Aorta (tissue), 5 donors: ENCODE data around the gene MAPRE2. TPM values are rescaled to one million over a fixed set of nuclear protein-coding genes. Genes with fewer than 3 reads are reported as not detected.
"Not testable (repeated sequence)": the region's sequence is repeated elsewhere in the genome, so short reads cannot be mapped to it uniquely, and the experiment has no call there.

Experiments used
- ATAC-seq: fragments of 200-7000 bp; cut with Tn5 transposase; one replicate; pipeline ENCODE4 v1.9.1; 2022; ENCODE audit warnings: moderate library complexity; ENCODE audit not compliant: low FRiP score
- DNase-seq, 2 donors: peaks; one replicate each; pipeline ENCODE4 v3.0.0-alpha.2; 2020
- H3K27ac ChIP-seq, 2 donors: one replicate each; pipeline ENCODE4 v1.5.1; 2013; ENCODE audit warnings: low read length in 2 of 2, mild to moderate bottlenecking in 2 of 2, moderate library complexity in 2 of 2, control low read depth in 1 of 2, inconsistent platforms in 1 of 2, low read depth in 1 of 2
- H3K27me3 ChIP-seq, 2 donors: one replicate each; pipeline ENCODE4 v1.6.1; 2013; ENCODE audit warnings: control low read depth in 1 of 2, low read length in 1 of 2, mild to moderate bottlenecking in 1 of 2, moderate library complexity in 1 of 2; ENCODE audit not compliant: insufficient read depth in 2 of 2, control insufficient read depth in 1 of 2
- H3K36me3 ChIP-seq, 2 donors: one replicate each; pipeline ENCODE4 v1.6.1; 2013; ENCODE audit warnings: control low read depth in 1 of 2, low read length in 1 of 2, mild to moderate bottlenecking in 1 of 2; ENCODE audit not compliant: insufficient read depth in 2 of 2, control insufficient read depth in 1 of 2
- H3K4me1 ChIP-seq, 2 donors: one replicate each; pipeline ENCODE4 v1.6.1; 2013; ENCODE audit warnings: low read length in 2 of 2, control low read depth in 1 of 2, mild to moderate bottlenecking in 1 of 2, moderate library complexity in 1 of 2; ENCODE audit not compliant: insufficient read depth in 2 of 2, control insufficient read depth in 1 of 2
- H3K4me3 ChIP-seq, 2 donors: one replicate each; pipeline ENCODE4 v1.5.1; 2013; ENCODE audit warnings: low read length in 2 of 2, control low read depth in 1 of 2, mild to moderate bottlenecking in 1 of 2
- H3K9me3 ChIP-seq: one replicate; pipeline ENCODE4 v1.6.1; 2013; ENCODE audit warnings: mild to moderate bottlenecking, low read length; ENCODE audit not compliant: control insufficient read depth
- WGBS, 2 donors: extraction: QIAGEN DNeasy Blood & Tissue Kit; methylation state at CpG; one replicate each; pipeline ENCODE4 v1.1.7; 2013; 5-methylcytosine and 5-hydroxymethylcytosine counted together
- intact Hi-C, 2 donors: fragments of 100-400 bp; cut with DNase I; formaldehyde crosslinking; loops; one replicate each; pipeline versions ENCODE4 v1.14.2 to v1.15.0; 2022
- polyA plus RNA-seq, 2 donors: library from polyadenylated mRNA; stranded (reverse); fragments of 200-250 nt; gene quantifications; one replicate each; pipeline ENCODE4 v1.2.3, GENCODE V29; 2013
- total RNA-seq, 2 donors: library from RNA; stranded (reverse); fragmentation: NEBNext Ultra II Directional; extraction: Animal tissue kit (Norgen Biotek cat#: 25700); gene quantifications; one replicate each; pipeline ENCODE4 v1.2.1, GENCODE V29; 2021
- donor health status: healthy with polysubstance abuse.
- donor health status: Bipolar disorder and iron deficiency.
- donor health status: DM: no; HTN: no; CAD: no.
- donor health status: DM: no; HTN: no; CAD: no.
- donor health status: DM: yes; HTN: yes; CAD: no.

Gene MAPRE2
- total and polyA plus RNA-seq, 4 donors = 22.5 to 71.9 (median 44.6) TPM

DNA sequence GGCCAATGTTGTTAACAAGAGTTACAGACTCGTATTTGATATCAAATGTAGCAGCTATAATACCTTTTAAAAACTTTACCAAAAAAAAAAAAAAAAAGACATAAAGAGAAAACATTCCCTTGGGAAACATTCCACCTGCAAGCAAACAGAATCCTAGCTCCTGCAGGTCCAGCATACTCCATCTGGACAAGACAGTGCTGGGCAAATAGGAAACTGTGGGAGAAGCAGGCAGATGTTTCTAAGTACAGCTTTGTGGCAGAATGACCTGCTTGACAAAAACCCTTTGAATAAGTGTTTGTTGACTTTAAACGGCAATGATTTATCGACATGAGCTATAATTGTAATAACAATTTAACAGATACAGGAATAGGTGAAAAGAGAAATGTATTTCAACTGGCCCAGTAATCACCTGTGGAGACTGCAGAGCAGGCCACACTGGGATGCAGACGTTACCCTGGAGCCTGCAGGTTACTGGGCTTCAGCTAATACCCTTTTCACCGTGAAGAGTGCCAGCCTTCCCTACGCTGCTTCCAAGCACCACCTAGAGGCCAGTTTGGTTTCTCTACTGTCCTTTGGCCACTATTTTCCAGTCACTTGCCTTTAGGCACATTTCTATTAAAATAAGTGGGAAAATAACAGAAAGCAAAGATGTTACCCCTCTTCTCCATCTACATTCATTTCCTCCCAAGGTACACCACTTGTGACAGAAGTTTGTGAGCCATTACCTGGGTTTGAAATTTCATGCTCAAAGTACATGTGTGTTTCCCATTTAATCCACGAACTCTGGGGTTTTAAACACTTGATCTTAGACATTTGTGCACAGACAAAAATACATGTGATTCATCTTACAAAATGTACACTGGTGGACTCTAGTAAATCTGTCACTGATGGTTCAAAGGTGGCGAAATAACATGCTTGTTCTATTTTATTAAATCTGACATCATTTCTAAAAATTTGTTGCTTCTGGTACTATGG, 102.7 kb downstream of the MAPRE2 start:
- ATAC-seq = peak; percentile 89
- H3K36me3 ChIP-seq = peaks cover 3% of the 10 kb centered on the region in 2 donors
- H3K27me3 ChIP-seq = no peaks in the 10 kb centered on the region
- peaks cover 2% of the 10 kb centered on the region in 2 donors for H3K4me1 ChIP-seq
- WGBS, 2 donors = 30 to 35% methylated on average over 8 of the region's 8 CpGs
- H3K4me3 ChIP-seq = no peak overlapping the region
- no peaks in the 10 kb centered on the region for H3K9me3 ChIP-seq
- intact Hi-C loops = loop anchor here (1.0 to 10.0 kb wide), 3 partner anchors 137 to 279 kb away; no protein-coding TSS in a partner anchor
- H3K27ac ChIP-seq = no peak overlapping the region
- peak in 1 of 2 donors; percentile 62 for DNase-seq

DNA sequence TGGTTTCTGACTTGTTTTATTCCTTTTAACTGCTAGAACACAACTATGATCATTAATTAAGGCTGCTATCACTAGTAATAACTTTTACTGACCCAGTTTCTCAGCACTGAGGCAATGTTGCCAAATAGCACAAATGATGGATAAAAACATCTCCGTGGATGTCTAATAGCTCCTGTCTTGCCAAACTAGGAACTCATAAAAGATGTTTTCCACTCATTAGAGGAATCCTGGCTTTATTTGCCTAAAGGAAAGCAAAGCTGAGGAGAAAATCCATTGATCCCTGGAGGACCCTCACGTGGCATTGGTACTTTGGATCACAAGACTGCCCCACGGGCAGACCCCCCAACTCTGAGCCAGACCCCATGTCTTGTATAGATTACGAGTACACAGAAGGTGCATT, 103.5 kb downstream of the MAPRE2 start:
- intact Hi-C loops = loop anchor here (1.0 to 10.0 kb wide), 3 partner anchors 138 to 280 kb away; no protein-coding TSS in a partner anchor
- WGBS, 2 donors = 60 to 66% methylated on average over 4 of the region's 4 CpGs
- H3K9me3 ChIP-seq = no peaks in the 10 kb centered on the region
- ATAC-seq (no peak), DNase-seq (no peak)
- H3K36me3 ChIP-seq = peaks cover under 1 to 3% of the 10 kb centered on the region in 2 donors
- H3K4me3 ChIP-seq = no peak overlapping the region
- no peaks in the 10 kb centered on the region for H3K27me3 ChIP-seq
- peaks cover 2% of the 10 kb centered on the region in 2 donors for H3K4me1 ChIP-seq
- H3K27ac ChIP-seq = no peak overlapping the region

DNA sequence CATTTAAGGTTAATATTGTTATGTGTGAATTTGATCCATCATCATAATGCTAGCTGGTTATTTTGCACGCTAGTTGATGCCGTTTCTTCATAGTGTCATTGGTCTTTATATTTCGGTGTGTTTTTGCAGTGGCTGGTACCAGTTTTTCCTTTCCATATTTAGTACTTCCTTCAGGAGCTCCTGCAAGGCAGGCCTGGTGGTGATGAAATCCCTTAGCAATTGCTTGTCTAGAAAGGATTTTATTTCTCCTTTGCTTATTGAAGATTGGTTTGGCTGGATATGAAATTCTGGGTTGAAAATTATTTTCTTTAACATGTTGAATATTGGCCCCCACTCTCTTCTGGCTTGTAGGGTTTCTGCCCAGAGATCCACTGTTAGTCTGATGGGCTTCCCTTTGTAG, 109.0 kb downstream of the MAPRE2 start:
- H3K27me3 ChIP-seq, H3K4me1 ChIP-seq, H3K4me3 ChIP-seq, H3K36me3 ChIP-seq, ATAC-seq, H3K9me3 ChIP-seq, intact Hi-C loops, H3K27ac ChIP-seq, DNase-seq: not testable (repeated sequence)
- WGBS, 2 donors = 93 to 95% methylated on average over 3 of the region's 3 CpGs

DNA sequence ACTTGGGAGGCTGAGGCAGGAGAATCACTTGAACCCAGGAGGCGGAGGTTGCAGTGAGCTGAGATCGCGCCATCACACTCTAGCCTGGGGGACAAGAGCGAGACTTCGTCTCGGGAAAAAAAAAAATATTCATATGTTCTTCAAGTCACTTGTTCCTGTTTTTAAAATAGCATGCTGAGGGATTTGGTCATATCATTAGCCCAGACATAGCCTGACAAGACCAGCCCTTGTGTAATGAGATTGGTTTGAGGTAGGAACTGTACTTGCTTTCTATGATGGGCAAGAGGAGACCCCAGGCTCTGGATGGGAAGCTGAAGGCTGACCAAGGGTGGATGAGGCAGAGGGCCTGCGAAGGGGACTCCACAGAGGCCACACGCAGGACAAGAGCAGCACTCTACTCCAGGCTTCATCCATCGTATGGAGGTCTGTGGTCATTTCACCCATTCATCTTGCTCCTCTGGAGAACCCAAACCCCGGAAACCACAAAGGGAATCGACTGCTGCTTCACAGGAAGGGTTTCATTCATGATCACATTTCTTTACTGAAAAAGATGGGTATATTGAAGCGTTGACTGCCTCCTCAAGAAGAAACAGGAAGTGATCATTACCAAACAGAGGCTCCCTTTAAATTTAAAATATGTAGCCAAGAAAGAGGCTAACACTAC, 112.5 kb downstream of the MAPRE2 start:
- 91% methylated on average over 12 of the region's 12 CpGs for WGBS, 2 donors
- ATAC-seq (no peak), DNase-seq (no peak)
- Histone ChIP-seq H3K4me1 (no peaks in the 10 kb centered on the region), H3K27me3 (no peaks in the 10 kb centered on the region), H3K9me3 (no peaks in the 10 kb centered on the region), H3K4me3 (no peak overlapping the region), H3K27ac (no peak overlapping the region), H3K36me3 (peaks cover 0 to 1% of the 10 kb centered on the region in 2 donors)
- intact Hi-C loops = no loop called here

DNA sequence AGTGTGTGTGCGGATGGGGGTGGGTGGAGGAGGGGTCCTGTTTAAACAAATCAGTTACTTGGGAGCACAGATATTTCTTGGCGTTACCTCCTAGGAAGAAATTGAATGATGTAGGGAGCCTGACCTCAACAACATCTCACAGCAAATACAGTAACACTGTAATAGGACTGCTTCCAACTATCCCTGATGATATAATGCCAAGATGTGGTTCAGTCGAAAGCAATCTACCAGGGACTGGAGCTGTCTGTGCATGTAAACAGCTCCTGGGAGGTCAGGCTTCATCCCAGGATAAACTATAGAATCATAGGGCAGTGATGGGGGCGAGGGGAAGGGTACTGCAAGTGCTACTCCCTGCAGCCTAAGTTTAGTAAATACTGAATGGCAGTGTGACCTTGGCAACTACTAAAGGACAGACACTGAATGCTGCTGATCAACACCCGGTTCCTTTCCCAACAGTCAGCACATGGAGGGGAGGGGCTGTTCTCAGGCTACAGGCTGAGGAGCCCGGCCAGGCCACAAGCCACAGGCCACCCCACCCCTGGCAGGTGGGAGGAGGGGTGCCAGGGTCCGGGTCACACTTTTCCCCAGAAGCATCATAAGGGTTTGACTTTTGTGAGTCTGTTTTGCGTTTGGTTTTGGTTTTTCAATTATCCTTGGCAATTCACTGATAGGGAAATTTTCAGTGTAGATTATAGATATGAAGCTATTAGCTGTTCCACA, 114.3 kb downstream of the MAPRE2 start:
- WGBS, 2 donors = 33 to 39% methylated on average over 8 of the region's 8 CpGs

DNA sequence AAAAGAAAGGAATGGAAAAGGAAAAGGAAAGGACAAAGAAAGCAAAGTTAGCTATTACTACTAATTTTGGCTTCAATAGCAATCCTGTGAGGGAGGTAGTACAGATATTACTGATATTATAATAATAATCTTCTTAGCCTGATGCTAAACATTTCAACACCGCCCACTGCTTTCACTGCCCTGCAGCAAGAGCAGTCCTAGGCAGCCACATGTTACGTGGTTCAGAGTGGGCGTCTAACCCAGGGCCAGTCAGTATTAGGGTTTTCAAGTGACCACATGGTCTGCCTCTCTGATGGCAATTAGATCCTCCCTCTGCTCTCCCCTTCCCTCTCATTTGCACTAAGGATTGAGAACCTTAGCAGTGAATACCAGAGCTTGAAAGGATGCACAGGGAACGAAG, 116.0 kb downstream of the MAPRE2 start:
- Histone ChIP-seq H3K4me3 (no peak overlapping the region), H3K36me3 (no peaks in the 10 kb centered on the region), H3K27me3 (no peaks in the 10 kb centered on the region), H3K4me1 (no peaks in the 10 kb centered on the region), H3K9me3 (no peaks in the 10 kb centered on the region), H3K27ac (no peak overlapping the region)
- DNase-seq (no peak), ATAC-seq (no peak)
- intact Hi-C loops = no loop called here
- 86 to 91% methylated on average over 4 of the region's 4 CpGs for WGBS, 2 donors

More for the DNA sequence above, 114.3 kb downstream of the MAPRE2 start:
- ATAC-seq (no peak), DNase-seq (no peak)
- intact Hi-C loops = no loop called here
- H3K27me3 ChIP-seq = no peaks in the 10 kb centered on the region
- no peaks in the 10 kb centered on the region for H3K9me3 ChIP-seq
- H3K36me3 ChIP-seq = peaks cover 0 to 1% of the 10 kb centered on the region in 2 donors
- H3K27ac ChIP-seq = no peak overlapping the region
- H3K4me1 ChIP-seq = no peaks in the 10 kb centered on the region
- H3K4me3 ChIP-seq = no peak overlapping the region

DNA sequence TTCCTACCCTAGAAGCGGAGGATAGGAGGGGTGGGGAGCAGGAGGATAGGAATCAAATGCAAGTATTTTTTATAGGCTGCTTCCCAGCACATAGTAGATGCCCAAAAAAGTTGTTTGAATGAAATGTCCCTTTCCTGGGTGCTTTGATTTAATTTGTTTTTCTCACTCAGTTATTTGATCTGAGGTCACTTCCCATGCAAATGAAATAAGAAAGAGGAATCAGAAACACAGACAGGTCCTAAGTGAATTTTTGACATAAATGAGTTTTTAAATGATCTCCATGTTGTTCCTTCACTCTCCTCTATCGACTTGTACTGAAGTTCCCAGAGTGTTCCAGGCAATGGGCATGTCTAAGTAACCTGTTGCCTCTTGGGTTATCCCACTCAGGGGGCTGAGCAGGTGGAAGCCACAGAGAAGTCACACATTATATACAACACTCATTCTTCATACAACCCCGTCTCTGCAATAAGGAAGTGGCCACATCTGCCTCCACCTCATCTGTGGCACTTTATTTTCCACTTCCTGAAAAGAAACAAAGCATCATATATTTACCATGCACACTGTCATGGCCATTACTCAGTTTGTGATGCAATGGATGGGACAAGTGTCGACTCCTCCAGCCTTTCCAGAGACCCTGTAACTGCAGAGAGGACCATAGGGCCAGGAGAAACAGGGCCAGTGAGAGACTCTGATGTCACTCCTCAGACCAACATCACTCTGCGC, 117.7 kb downstream of the MAPRE2 start:
- H3K9me3 ChIP-seq = no peaks in the 10 kb centered on the region
- ATAC-seq (no peak), DNase-seq (no peak)
- H3K4me3 ChIP-seq = no peak overlapping the region
- 86 to 89% methylated on average over 5 of the region's 5 CpGs for WGBS, 2 donors
- no peaks in the 10 kb centered on the region for H3K4me1 ChIP-seq
- intact Hi-C loops = no loop called here
- H3K27ac ChIP-seq = no peak overlapping the region
- no peaks in the 10 kb centered on the region for H3K27me3 ChIP-seq
- no peaks in the 10 kb centered on the region for H3K36me3 ChIP-seq

DNA sequence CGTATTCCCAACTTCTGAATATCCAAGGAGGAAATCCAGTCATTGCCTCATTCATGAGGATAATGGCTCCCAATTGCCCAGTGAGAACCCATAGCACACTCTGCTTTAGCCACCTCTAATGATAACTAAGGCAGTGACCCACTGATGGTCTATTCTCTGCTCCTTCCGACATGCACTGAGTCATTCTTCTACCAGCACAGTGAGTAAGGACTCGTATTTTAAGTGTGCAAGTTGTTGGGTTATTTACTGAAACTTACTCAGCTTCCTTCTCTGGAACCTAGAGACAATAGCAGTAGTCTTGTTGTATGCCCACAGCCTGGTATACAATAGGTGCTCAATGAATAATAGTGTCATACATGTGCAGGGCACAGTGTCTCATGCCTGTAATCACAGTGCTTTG, 118.6 kb downstream of the MAPRE2 start:
- H3K27me3 ChIP-seq = no peaks in the 10 kb centered on the region
- no peaks in the 10 kb centered on the region for H3K36me3 ChIP-seq
- no peak for DNase-seq
- H3K27ac ChIP-seq = no peak overlapping the region
- H3K4me3 ChIP-seq = no peak overlapping the region
- H3K4me1 ChIP-seq = no peaks in the 10 kb centered on the region
- 88 to 93% methylated on average over 3 of the region's 3 CpGs for WGBS, 2 donors
- intact Hi-C loops = no loop called here
- ATAC-seq = no peak
- H3K9me3 ChIP-seq = no peaks in the 10 kb centered on the region
